Measurements from ENCODE around the gene HMGN4.

Gene HMGN4

DNA sequence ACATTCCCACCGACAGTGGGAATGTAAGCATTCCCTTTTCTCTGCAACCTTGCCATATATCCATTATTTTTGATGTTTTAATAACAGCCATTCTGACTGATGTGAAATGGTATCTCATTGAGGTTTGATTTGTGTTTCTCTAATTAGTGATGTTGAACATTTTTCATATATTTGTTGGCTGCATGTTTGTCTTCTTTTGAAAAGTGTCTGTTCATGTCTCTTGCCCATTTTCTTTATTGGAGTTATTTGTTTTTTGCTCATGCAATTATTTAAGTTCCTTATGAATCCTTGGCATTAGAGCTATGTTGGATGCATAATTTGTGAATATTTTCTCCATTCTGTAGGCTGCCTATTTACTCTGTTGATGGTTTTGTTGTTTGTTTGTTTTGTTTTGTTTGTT, 40.6 kb downstream of the HMGN4 start:
- DNase-seq = no peak

DNA sequence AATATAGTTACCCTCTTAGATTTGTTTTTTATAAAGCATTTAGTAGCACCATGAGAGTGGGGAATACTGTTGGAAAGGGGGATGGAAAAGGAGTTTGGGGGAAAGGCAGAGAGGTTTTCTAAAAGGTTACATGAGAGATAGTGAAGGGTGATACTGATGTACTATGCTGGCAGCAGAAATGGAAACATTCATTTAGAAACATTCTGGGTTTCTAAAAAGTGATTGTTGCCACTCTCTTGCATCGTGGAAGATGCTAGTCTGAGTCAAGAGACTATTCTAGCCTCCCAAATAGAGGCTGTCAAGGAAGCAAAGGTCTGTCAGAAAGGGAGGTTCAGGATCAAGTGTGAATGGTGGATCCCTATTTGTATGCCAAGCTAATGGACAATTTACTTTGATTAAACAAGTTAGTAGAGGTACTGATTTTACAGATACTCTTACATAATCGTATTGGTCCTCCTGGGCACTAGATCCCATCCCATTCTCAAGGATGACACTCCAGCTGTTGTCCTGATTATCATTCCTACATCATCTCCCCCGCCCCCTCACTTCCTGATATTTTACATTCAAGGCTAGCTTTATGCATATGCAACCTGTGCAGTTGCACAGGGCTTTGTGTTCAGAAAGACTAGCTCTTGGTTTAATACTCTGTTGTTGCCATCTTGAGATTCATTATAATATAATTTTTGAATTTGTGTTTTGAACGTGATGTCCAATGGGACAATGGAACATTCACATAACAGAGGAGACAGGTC, 43.2 kb downstream of the HMGN4 start:
- no peak for DNase-seq

DNA sequence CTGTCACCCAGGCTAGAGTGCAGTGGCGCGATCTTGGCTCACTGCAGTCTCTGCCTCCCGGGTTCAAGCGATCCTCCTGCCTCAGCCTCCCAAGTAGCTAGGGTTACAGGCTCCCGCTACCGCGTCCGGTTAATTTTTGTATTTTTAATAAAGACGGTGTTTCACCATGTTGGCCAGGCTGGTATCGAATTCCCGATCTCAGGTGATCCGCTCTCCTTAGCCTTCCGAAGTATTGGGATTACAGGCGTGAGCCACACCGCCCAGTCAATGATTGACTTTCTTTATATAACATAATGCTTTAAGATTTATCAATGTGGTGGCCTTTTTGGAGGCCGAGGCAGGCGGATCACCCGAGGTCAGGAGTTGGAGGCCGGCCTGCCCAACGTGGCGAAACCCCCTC, 50.8 kb downstream of the HMGN4 start:
- DNase-seq = no peak

DNA sequence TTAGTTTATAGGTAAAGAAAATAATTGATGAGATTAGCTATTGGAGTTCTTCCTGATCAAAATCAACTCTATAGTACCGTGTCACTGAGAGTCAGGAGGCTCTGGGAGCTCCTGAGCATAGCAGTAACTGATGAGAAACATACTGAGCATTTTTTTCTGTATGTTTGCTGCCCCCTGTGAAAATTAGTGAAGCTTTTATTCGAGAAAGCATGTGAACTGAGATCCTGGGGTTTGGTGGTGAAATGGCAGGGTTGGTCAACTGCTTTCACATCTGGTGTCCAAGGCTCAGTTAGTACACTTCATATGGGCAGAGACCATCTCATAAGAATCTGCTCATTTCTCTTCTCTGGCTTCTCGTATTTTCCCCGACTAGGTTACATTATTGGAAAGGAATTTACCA, 54.5 kb downstream of the HMGN4 start:
- DNase-seq = no peak

DNA sequence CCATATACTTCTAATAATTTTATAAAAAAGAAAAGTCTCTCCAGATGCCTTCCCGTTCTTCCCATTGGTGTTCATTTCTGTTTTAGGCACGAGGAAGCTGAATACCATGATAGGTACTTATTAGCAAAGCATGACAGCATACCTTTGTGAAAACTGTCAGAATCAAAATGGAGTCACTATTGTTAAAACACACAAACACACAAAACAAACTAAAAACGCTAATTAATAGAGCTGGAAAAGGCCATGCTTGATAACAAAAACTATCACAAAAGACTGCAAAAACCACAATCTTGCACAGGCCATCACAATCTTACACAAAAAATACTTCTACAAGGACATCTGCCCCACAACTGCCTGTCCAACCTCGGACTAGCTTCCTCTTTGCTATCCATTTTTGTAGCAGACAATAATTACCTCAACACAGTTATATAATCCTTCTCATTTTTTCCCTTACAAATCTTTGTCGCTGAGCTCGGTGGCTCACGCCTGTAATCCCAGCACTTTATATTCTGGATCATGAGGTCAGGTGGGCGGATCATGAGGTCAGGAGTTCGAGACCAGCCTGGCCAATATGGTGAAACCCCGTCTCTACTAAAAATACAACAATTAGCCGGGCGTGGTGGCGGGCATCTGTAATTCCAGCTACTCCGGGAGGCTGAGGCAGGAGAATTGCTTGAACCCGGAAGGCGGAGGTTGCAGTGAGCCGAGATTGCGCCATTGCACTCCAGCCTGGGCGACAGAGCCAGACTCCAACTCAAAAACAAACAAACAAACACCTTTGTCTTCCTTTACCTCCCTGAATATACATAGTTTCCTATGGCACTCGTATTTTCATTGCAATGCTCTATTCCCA, 55.3 kb downstream of the HMGN4 start:
- DNase-seq = no peak

DNA sequence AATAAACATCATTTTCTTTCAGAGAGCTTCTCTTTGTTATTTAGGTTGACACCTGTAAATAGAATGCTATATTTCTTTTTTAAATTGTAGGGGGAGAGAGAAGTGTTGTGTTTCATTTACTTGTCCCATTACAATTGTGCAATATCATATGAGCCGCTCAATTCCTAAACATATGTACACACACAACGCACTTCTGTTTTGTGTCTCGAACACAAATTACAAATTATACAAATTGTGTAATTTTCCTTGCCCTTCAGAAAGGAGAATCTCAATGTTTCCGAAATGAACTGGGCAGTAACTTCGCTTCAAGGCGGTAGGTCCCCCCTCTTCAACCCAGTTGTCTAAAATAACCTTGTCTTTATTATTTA, 55.9 kb downstream of the HMGN4 start:
- DNase-seq = no peak

DNA sequence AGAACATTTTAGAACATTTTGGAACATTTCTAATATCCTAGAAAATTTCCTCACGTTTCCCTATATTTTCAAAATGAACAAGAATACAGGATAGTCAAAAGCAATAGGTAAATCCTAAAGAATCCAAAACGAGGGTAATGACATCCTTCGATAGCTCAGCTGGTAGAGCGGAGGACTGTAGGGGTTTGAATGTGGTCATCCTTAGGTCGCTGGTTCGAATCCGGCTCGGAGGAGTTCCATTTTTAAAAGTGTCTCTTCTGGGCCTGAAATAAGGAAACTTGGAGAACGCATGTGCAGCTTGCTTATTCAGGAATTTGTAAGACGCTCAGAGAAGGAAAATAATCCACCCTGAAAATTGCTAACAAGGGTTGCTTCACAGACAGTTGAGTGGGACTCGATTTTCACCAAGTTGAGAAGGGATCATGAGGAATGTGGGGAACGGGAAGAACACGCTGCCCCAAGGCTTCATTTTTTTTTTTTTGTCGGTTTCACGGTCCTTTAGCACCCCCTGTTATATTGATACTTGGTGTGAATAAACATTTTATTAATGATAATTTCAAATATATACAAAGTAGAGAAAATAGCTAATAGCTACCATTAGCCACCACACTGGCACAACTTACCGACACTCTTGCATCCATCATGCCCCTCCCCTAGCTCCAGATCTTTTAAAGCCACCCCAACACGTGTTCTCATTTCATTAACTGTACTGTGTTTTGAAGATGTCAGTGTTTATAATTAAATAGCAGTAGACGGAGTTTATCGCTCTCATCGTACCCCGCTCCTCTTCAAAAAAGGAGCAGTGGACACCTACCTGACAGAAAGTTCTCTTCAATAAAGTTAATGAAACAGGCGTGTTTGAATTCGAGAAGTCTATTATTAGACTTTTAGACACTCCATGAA, 56.8 kb downstream of the HMGN4 start:
- DNase-seq = no peak

DNA sequence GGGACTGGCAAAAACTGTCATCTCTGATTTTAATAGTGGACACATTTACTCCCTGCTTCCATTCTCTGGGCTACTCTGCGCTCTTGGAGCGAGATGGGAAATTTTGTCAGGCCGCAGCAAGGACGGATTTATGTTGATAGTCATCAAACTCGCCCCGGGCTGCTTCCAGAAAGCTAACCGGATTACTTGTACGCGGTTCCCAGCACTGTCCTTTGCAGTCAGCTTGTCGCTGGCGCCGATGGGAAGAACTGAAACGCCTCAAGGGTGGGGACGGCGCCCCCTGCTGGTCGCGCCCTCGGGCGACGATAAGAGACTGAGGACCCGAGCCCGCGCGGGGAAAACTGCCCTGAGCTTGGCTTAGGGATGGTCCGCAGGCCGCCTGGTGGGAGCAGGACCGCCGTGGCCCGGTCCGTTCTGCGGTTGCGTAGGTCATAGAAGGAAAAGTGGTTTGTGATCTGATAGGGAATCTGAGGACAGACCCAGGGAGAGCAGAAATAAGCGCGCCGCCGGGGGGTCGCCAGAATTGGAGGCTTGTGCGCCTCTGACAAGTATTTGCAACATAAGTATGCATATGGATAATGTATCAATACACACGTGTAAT, 57.6 kb downstream of the HMGN4 start:
- peak; percentile 81 to 85 for DNase-seq

All from hippocampal formation (tissue), 2 donors.